ENCODE results near the gene KAT8.

Gene KAT8

DNA sequence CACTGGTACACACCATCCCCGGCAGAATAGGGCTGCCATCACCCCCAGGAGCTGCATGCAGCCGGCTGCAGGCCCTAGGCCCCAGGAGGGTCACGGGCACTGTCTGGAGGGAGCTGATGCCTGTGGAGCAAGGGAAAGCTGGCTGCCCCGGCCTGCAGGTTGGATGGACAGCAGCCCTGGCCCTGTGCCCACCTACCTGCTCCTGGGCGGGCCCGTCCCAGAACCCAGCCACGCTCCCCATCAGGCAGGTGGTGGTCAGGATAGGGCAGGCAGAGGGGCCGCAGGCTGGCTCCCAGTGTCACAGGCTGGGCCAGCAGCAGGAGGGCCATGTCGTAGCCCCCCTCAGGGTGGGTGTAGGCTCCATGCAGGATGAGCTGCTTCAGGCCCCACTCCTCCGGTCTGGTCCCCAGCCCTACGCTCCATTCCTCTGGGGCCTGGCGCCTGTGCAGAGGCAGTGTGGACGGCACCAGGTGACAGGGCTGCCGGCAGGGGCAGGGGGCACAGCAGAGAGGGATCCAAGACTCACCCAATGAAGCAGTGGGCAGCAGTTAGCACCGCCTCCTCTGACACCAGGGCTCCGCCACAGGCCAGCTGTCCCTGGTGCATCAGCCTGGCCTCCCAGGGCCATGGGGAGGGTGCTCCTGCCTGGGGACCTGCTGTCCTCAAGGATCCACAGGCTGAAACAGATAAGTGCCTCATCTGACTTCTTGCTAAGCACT, 32.7 kb upstream of the KAT8 start:
- TF ChIP-seq CTCF (IDR thresholded peaks at IDR 0.05; ENCODE audit: low read depth, low read length): no peak
- H3K4me3 ChIP-seq (ENCODE audit: low read depth, low read length): no peak overlapping the region

GRCh38 chr16:31085411-31085810, 32.1 kb upstream of the KAT8 start:
- TF ChIP-seq CTCF (IDR thresholded peaks at IDR 0.05; ENCODE audit: low read depth, low read length): no peak
- H3K4me3 ChIP-seq (ENCODE audit: low read depth, low read length): no peak overlapping the region

DNA sequence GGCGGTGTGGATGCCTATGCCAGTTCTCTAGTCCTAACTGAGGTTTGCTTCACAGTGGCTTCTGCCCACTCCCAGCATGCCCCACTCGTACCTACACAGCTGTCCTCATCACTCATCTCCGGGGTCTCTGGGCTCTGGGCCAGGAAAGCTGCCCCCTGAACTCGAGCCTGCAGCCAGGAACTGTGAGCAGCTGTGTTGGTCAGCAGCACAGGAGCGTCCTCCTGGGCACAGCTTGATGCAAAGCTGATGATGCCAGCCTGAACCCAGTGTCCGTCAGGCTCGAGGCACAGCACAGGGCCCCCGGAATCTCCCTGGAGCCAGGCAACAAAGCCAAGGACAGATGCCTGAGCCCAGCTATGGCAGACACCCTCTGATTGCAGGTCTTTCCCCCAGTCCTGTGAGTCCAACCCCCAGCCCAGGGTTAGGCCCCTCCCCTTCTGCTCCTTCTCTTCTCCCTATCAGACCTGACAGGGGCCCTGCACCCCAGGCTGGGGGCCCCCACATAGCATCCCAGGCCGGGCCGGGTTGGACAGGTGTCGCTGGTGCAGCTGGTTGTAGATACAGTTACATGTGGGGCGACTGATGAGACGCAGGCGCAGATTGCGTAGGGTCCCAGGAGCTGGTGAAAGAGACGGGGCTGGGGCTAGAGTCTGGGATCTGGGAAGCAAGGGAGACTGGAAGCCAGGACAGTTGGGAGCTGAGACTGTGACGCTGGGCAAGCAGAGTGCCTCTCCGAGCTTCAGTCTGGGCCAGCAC, 31.4 kb upstream of the KAT8 start:
- TF ChIP-seq CTCF (IDR thresholded peaks at IDR 0.05; ENCODE audit: low read depth, low read length): no peak

DNA sequence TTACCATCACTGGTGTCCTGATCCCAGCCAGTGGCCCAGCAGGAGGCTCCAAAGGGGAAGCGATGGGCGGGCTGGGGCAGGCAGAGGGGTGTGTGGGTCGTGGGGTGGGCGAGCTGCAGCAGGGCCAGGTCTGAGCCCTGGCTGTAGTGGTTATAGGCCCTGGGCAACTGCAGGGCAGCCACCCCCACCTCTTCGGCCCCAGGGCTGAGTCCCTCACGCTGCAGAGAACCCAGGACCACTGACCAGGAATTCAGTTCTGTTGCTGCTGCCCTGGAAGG, 30.9 kb upstream of the KAT8 start:
- no peak for TF ChIP-seq CTCF (IDR thresholded peaks at IDR 0.05; ENCODE audit: low read depth, low read length)
- H3K4me3 ChIP-seq (ENCODE audit: low read depth, low read length): no peak overlapping the region

More for the DNA sequence above, 31.4 kb upstream of the KAT8 start:
- H3K4me3 ChIP-seq (ENCODE audit: low read depth, low read length): no peak overlapping the region

DNA sequence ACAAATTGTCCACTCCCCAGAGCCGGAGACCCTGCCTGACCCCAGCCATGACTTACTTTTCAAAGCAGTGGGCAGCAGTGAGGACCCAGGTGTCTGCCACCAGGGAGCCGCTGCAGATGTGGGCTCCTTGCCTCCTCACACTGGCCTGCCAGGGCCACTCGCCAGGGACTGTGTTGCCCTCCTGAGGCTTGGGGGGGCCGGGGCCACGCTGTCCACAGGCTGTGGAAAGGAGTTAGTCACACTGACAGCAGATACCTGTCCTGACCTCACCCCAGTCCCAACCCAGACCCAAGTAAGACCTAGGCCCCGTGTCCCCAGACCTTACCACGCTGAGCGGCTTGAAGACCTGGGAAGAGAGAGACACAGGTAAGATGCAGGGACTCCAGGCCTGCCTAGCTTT, 30.0 kb upstream of the KAT8 start:
- TF ChIP-seq CTCF (IDR thresholded peaks at IDR 0.05; ENCODE audit: low read depth, low read length): no peak
- H3K4me3 ChIP-seq (ENCODE audit: low read depth, low read length): no peak overlapping the region

DNA sequence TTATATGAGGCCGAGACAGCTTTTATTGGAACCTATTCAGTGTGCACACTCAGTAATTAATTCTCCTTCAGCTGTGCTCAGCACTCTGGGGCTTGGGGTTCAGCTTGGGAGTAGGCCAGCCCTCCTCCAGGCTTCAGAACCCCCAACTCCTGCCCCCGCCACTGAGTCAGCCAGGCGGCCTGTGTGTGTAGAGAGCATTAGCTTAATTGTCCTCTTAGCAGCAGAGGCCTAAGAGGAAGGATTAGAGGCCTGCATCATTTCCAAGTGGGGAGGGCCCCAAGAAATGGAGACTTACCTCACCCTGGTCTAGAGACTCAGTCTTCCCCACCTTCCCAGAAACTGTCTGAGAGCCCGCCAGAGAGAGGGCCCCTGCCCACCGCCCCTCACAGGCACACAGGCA, 29.5 kb upstream of the KAT8 start:
- TF ChIP-seq CTCF (IDR thresholded peaks at IDR 0.05; ENCODE audit: low read depth, low read length): no peak

GRCh38 chr16:31088459-31089183, 28.8 kb upstream of the KAT8 start, which contains the start of gene PRSS53:
Gene PRSS53 (minus strand): TSS chr16:31088943. CDS start chr16:31088809, 134 bp downstream.
- no peak for TF ChIP-seq CTCF (IDR thresholded peaks at IDR 0.05; ENCODE audit: low read depth, low read length)
- H3K4me3 ChIP-seq (ENCODE audit: low read depth, low read length): no peak within 1 kb of the TSS

More for the DNA sequence above, 29.5 kb upstream of the KAT8 start:
- H3K4me3 ChIP-seq (ENCODE audit: low read depth, low read length): no peak overlapping the region

Measured in WI38 (cell line).